ENCODE data around the gene ENTPD8. TPM values are rescaled to one million over a fixed set of nuclear protein-coding genes. Genes with fewer than 3 reads are reported as not detected.
"Not testable (repeated sequence)": the region's sequence is repeated elsewhere in the genome, so short reads cannot be mapped to it uniquely, and the experiment has no call there.

Gene ENTPD8
- total RNA-seq, 1 experiment from 2014 or later = 5.4 TPM

DNA sequence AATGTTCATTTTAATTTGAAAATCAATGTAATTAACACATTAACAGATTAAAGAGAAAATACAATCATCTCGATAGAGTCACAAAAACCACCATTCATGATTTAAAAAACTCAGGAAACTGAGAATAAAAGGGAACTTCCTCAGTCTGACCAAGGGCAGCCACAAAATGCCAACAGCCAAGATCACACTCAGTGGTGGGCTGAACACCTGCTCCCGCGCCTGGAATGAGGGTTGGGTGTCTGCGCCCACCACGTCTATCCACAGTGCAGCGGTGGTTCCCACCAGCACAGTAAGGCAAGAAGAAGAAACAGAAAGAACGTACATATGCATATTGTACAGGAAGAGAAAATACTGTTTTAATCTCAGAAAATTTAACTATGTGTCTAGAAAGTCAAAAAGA, 29.6 kb upstream of the ENTPD8 start:
- POLR2A ChIA-PET (ENCODE audit: unreplicated experiment) = no interaction called here
- H3K79me2 ChIP-seq (ENCODE audit: low read depth) = no peaks in the 10 kb centered on the region
- BruUV-seq (replicated peaks) = no TSS peak

DNA sequence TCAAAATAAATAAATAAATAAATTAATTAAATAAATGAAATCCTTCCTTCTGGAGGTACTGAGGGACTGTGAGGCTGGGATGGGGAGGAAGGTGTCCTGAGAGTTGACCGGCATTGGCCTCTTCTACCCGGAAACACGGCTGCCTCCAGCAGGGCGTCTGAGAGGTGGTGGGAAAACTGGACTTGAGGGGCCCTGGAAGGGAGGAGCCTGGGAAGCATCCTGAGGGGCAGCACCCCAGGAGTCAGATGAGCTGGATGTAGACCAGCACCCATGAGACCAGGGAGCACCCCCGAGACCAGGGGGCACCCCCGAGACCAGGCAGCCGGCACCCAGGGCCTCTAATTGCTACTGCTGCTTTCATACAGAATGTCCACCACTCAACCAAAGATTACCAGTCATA, 26.7 kb upstream of the ENTPD8 start:
- intact Hi-C loops (cut with micrococcal nuclease; ENCODE audit: unreplicated experiment) = no loop called here
- POLR2A ChIA-PET (ENCODE audit: unreplicated experiment) = no interaction called here

More for the DNA sequence above, 29.6 kb upstream of the ENTPD8 start:
- 0 out of 2 replicates have a peak, but pooled peaks cover 2% of the 10 kb centered on the region for H3K9me3 ChIP-seq (ENCODE audit: insufficient read depth, low read depth)
- no peak overlapping the region for H2AFZ ChIP-seq
- peaks cover 9% of the 10 kb centered on the region; the same call in 1 of the 2 replicates for H3K27me3 ChIP-seq (ENCODE audit: insufficient read depth, low read depth)
- H3K4me1 ChIP-seq (replicated peaks; ENCODE audit: insufficient read depth) = no peaks in the 10 kb centered on the region
- no peak overlapping the region for H3K27ac ChIP-seq
- H4K20me1 ChIP-seq (ENCODE audit: insufficient read depth) = no peaks in the 10 kb centered on the region
- TF ChIP-seq, protein P1, sequence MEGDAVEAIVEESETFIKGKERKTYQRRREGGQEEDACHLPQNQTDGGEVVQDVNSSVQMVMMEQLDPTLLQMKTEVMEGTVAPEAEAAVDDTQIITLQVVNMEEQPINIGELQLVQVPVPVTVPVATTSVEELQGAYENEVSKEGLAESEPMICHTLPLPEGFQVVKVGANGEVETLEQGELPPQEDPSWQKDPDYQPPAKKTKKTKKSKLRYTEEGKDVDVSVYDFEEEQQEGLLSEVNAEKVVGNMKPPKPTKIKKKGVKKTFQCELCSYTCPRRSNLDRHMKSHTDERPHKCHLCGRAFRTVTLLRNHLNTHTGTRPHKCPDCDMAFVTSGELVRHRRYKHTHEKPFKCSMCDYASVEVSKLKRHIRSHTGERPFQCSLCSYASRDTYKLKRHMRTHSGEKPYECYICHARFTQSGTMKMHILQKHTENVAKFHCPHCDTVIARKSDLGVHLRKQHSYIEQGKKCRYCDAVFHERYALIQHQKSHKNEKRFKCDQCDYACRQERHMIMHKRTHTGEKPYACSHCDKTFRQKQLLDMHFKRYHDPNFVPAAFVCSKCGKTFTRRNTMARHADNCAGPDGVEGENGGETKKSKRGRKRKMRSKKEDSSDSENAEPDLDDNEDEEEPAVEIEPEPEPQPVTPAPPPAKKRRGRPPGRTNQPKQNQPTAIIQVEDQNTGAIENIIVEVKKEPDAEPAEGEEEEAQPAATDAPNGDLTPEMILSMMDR (conservative IDR thresholded peaks at IDR 0.05) = no peak
- no peak for TF ChIP-seq EZH2 (IDR thresholded peaks at IDR 0.05; ENCODE audit: low read depth)
- no peaks in the 10 kb centered on the region for H3K9me2 ChIP-seq (ENCODE audit: insufficient read depth)
- intact Hi-C loops (cut with micrococcal nuclease; ENCODE audit: unreplicated experiment) = no loop called here
- no peaks in the 10 kb centered on the region for H3K36me3 ChIP-seq (ENCODE audit: low read depth)
- H3K4me2 ChIP-seq = no peak overlapping the region
- CTCF ChIA-PET = interaction anchor here (0.8 kb wide), 1 partner anchor 32 kb away, joined by 3 read pairs; no protein-coding TSS in a partner anchor
- no peak overlapping the region for H3K4me3 ChIP-seq
- no peak for DNase-seq
- H3F3A ChIP-seq (ENCODE audit: insufficient read depth, low read depth) = no peaks in the 10 kb centered on the region

GRCh38 chr9:137467161-137467581, 26.0 kb upstream of the ENTPD8 start:
- H3K9me2 ChIP-seq (ENCODE audit: insufficient read depth) = no peaks in the 10 kb centered on the region
- H3K9me3 ChIP-seq (ENCODE audit: insufficient read depth, low read depth) = no peaks in the 10 kb centered on the region
- no peak overlapping the region for H3K27ac ChIP-seq
- no peaks in the 10 kb centered on the region for H3F3A ChIP-seq (ENCODE audit: insufficient read depth, low read depth)
- no peaks in the 10 kb centered on the region for H4K20me1 ChIP-seq (ENCODE audit: insufficient read depth)
- no TSS peak for BruUV-seq (replicated peaks)
- intact Hi-C loops (cut with micrococcal nuclease; ENCODE audit: unreplicated experiment) = no loop called here
- H3K4me3 ChIP-seq = no peak overlapping the region
- POLR2A ChIA-PET (ENCODE audit: unreplicated experiment) = no interaction called here
- no peaks in the 10 kb centered on the region for H3K4me1 ChIP-seq (replicated peaks; ENCODE audit: insufficient read depth)
- no peak overlapping the region for H3K4me2 ChIP-seq
- no peak for TF ChIP-seq EZH2 (IDR thresholded peaks at IDR 0.05; ENCODE audit: low read depth)
- TF ChIP-seq, protein P1 (conservative IDR thresholded peaks at IDR 0.05) = no peak
- 0 out of 2 replicates have a peak, but pooled peaks cover 6% of the 10 kb centered on the region for H3K27me3 ChIP-seq (ENCODE audit: insufficient read depth, low read depth)
- H2AFZ ChIP-seq = no peak overlapping the region
- H3K36me3 ChIP-seq (ENCODE audit: low read depth) = no peaks in the 10 kb centered on the region
- CTCF ChIA-PET = no interaction called here
- DNase-seq = no peak
- H3K79me2 ChIP-seq (ENCODE audit: low read depth) = no peaks in the 10 kb centered on the region

More for the DNA sequence above, 26.7 kb upstream of the ENTPD8 start:
- Histone ChIP-seq H4K20me1 (ENCODE audit: insufficient read depth) (no peaks in the 10 kb centered on the region), H3K4me2 (no peak overlapping the region), H2AFZ (no peak overlapping the region), H3K36me3 (ENCODE audit: low read depth) (no peaks in the 10 kb centered on the region), H3K9me3 (ENCODE audit: insufficient read depth, low read depth) (no peaks in the 10 kb centered on the region), H3K4me3 (no peak overlapping the region), H3K27ac (no peak overlapping the region), H3K9me2 (ENCODE audit: insufficient read depth) (no peaks in the 10 kb centered on the region), H3K27me3 (ENCODE audit: insufficient read depth, low read depth) (0 out of 2 replicates have a peak, but pooled peaks cover 6% of the 10 kb centered on the region), H3K79me2 (ENCODE audit: low read depth) (no peaks in the 10 kb centered on the region), H3F3A (ENCODE audit: insufficient read depth, low read depth) (no peaks in the 10 kb centered on the region), H3K4me1 (replicated peaks; ENCODE audit: insufficient read depth) (no peaks in the 10 kb centered on the region)
- TF ChIP-seq EZH2 (IDR thresholded peaks at IDR 0.05; ENCODE audit: low read depth) = no peak
- TF ChIP-seq, protein P1 (conservative IDR thresholded peaks at IDR 0.05) = no peak
- no peak for DNase-seq
- no TSS peak for BruUV-seq (replicated peaks)
- CTCF ChIA-PET = no interaction called here

- not testable (repeated sequence) for H3K27me3 ChIP-seq (ENCODE audit: insufficient read depth, low read depth)
Measured at GRCh38 chr9:137466389-137467085, 25.4 kb upstream of the ENTPD8 start.

More at GRCh38 chr9:137466389-137467085, 25.4 kb upstream of the ENTPD8 start:
- CTCF ChIA-PET; H3K36me3 ChIP-seq (ENCODE audit: low read depth); BruUV-seq (replicated peaks); H3K4me1 ChIP-seq (replicated peaks; ENCODE audit: insufficient read depth); H3K79me2 ChIP-seq (ENCODE audit: low read depth); H3K9me3 ChIP-seq (ENCODE audit: insufficient read depth, low read depth); H3K9me2 ChIP-seq (ENCODE audit: insufficient read depth); H3K4me3 ChIP-seq; H4K20me1 ChIP-seq (ENCODE audit: insufficient read depth); H2AFZ ChIP-seq; DNase-seq; POLR2A ChIA-PET (ENCODE audit: unreplicated experiment); H3K27ac ChIP-seq; H3F3A ChIP-seq (ENCODE audit: insufficient read depth, low read depth); intact Hi-C loops (cut with micrococcal nuclease; ENCODE audit: unreplicated experiment); H3K4me2 ChIP-seq: not testable (repeated sequence)

All from PC-9 (cell line).